Activated T-cell treated with anti-CD3 and anti-CD28 coated beads, Interleukin-2, amount 50 U/mL, for 72 hours (primary cell): ENCODE data around the gene SMIM20. TPM values are rescaled to one million over a fixed set of nuclear protein-coding genes. Genes with fewer than 3 reads are reported as not detected.

Experiments used
- ATAC-seq, 2 donors: fragments of 150-1000 bp; cut with Tn5 transposase; replicated peaks in 1 of 2; 2 replicates each; pipeline ENCODE4 v1.10.0; 2021; ENCODE audit warnings: moderate library complexity in 2 of 2, mild to moderate bottlenecking in 1 of 2
- DNase-seq, 2 donors: peaks; one replicate each; pipeline ENCODE4 v3.0.0; 2021 to 2022; ENCODE audit warnings: mixed read lengths in 1 of 2
- H3K27ac Mint-ChIP-seq: one replicate; pipeline ENCODE4 v1.8.0; 2022; ENCODE audit warnings: mild to moderate bottlenecking, moderate library complexity, mixed read lengths
- H3K27me3 Mint-ChIP-seq: one replicate; pipeline ENCODE4 v1.8.0; 2022; ENCODE audit warnings: low read depth, mixed read lengths
- H3K36me3 Mint-ChIP-seq, 2 donors: one replicate each; pipeline ENCODE4 v1.8.0; 2022; ENCODE audit warnings: mixed read lengths in 2 of 2, mild to moderate bottlenecking in 1 of 2; ENCODE audit not compliant: insufficient read depth in 2 of 2
- H3K4me1 Mint-ChIP-seq: one replicate; pipeline ENCODE4 v1.8.0; 2022; ENCODE audit warnings: low read depth, mixed read lengths
- H3K4me3 Mint-ChIP-seq, 2 donors: one replicate each; pipeline ENCODE4 v1.8.0; 2022; ENCODE audit warnings: mild to moderate bottlenecking in 2 of 2, mixed read lengths in 2 of 2, moderate library complexity in 2 of 2
- H3K9me3 Mint-ChIP-seq, 2 donors: one replicate each; pipeline ENCODE4 v1.8.0; 2022; ENCODE audit warnings: mixed read lengths in 2 of 2
- total RNA-seq, 2 donors: library from RNA; stranded (reverse); gene quantifications; one replicate each; pipeline ENCODE4 v1.2.3, GENCODE V29; 2022

The SMIM20 gene
- total RNA-seq, 2 donors from 2014 or later, result 24.1 to 33.9 TPM

- H3K4me1 Mint-ChIP-seq, result no peaks in the 10 kb centered on the region
- peaks cover 24% of the 10 kb centered on the region for H3K27me3 Mint-ChIP-seq
- H3K36me3 Mint-ChIP-seq, result no peaks in the 10 kb centered on the region
- no peaks in the 10 kb centered on the region for H3K9me3 Mint-ChIP-seq
- H3K27ac Mint-ChIP-seq, result no peak overlapping the region
- no peak overlapping the region for H3K4me3 Mint-ChIP-seq
- no peak for DNase-seq
- ATAC-seq, result no peak
Measured at GRCh38 chr4:25978327-25978726, 64.3 kb downstream of the SMIM20 start.

Other genes with a start within 250 kb of the SMIM20 start
- gene SEL1L3, start 51.2 kb upstream of the SMIM20 start, total RNA-seq, result 10 to 100 TPM; 27.7 to 61.2 TPM